GM23338 (cell line): ENCODE measurements around the gene CAPN10. TPM values are rescaled to one million over a fixed set of nuclear protein-coding genes. Genes with fewer than 3 reads are reported as not detected.
A peak's percentile ranks its signal among the peaks of the same experiment; 100 is the strongest.

Source experiments
- ATAC-seq: fragments of 200-7000 bp; cut with Tn5 transposase; 3 replicates; pipeline ENCODE4 v1.9.1; 2020
- DNase-seq: peaks from one replicate; pipeline ENCODE4 v3.0.0-alpha.2; 2015; ENCODE audit warnings: low spot score
- H2AFZ ChIP-seq: fragments of 200-600 bp; sonication (generic); 2 replicates; pipeline ENCODE4 v1.8.0; 2016; ENCODE audit warnings: antibody characterized with exemption, mild to moderate bottlenecking, moderate library complexity
- H3F3A ChIP-seq: fragments of 200-600 bp; sonication (generic); replicated peaks from 2 replicates; pipeline ENCODE4 v1.8.0; 2017; ENCODE audit warnings: antibody characterized with exemption, mixed run types, low read depth
- H3K27ac ChIP-seq: fragments of 200-600 bp; sonication (generic); 2 replicates; pipeline ENCODE4 v1.6.1; 2016; ENCODE audit warnings: low read depth
- H3K27me3 ChIP-seq: fragments of 200-600 bp; sonication (generic); 2 replicates; pipeline ENCODE4 v1.8.0; 2016; ENCODE audit warnings: mild to moderate bottlenecking, mixed run types, moderate library complexity; ENCODE audit not compliant: insufficient read depth
- H3K36me3 ChIP-seq: fragments of 200-600 bp; sonication (generic); 2 replicates; pipeline ENCODE4 v1.8.0; 2016; ENCODE audit warnings: mild to moderate bottlenecking; ENCODE audit not compliant: insufficient read depth
- H3K4me1 ChIP-seq: fragments of 200-600 bp; sonication (generic); 2 replicates; pipeline ENCODE4 v1.8.0; 2016; ENCODE audit warnings: mild to moderate bottlenecking, moderate library complexity; ENCODE audit not compliant: insufficient read depth
- H3K4me2 ChIP-seq: fragments of 200-600 bp; sonication (generic); 2 replicates; pipeline ENCODE4 v1.7.1; 2017; ENCODE audit warnings: mixed run types
- H3K4me3 ChIP-seq: fragments of 200-600 bp; sonication (generic); 2 replicates; pipeline ENCODE4 v1.6.1; 2016; ENCODE audit warnings: mixed run types
- H3K79me2 ChIP-seq: fragments of 200-600 bp; sonication (generic); replicated peaks from 2 replicates; pipeline ENCODE4 v1.8.0; 2017; ENCODE audit warnings: mild to moderate bottlenecking; ENCODE audit not compliant: insufficient read depth
- H3K9me2 ChIP-seq: fragments of 200-600 bp; sonication (generic); 2 replicates; pipeline ENCODE4 v1.8.0; 2017; ENCODE audit not compliant: insufficient read depth
- H4K20me1 ChIP-seq: fragments of 200-600 bp; sonication (generic); replicated peaks from 2 replicates; pipeline ENCODE4 v1.8.0; 2017; ENCODE audit warnings: mild to moderate bottlenecking; ENCODE audit not compliant: insufficient read depth
- H3K27ac Mint-ChIP-seq: 2 replicates; pipeline ENCODE4 v1.8.0; 2020; ENCODE audit warnings: inconsistent platforms, mild to moderate bottlenecking, moderate library complexity, mixed read lengths
- H3K27me3 Mint-ChIP-seq: 3 replicates; pipeline ENCODE4 v1.8.0; 2022; ENCODE audit warnings: low read depth, mild to moderate bottlenecking, moderate library complexity, mixed read lengths, inconsistent platforms; ENCODE audit not compliant: insufficient read depth, poor library complexity
- H3K36me3 Mint-ChIP-seq: 3 replicates; pipeline ENCODE4 v1.8.0; 2021; ENCODE audit warnings: low read depth, mild to moderate bottlenecking, inconsistent platforms, moderate library complexity, mixed read lengths
- H3K4me1 Mint-ChIP-seq: 3 replicates; pipeline ENCODE4 v1.8.0; 2020; ENCODE audit warnings: mild to moderate bottlenecking, inconsistent platforms, mixed read lengths
- H3K4me3 Mint-ChIP-seq: 3 replicates; pipeline ENCODE4 v1.8.0; 2021; ENCODE audit warnings: moderate library complexity, mild to moderate bottlenecking, inconsistent platforms, mixed read lengths
- H3K9me3 Mint-ChIP-seq: 3 replicates; pipeline ENCODE4 v1.8.0; 2020; ENCODE audit warnings: moderate library complexity, mild to moderate bottlenecking, inconsistent platforms, mixed read lengths
- CREB1 ChIP-seq: fragments of 250-450 bp; sonication (Bioruptor Pico); IDR thresholded peaks from 2 replicates; pipeline ENCODE4 v1.5.0; 2020; ENCODE audit warnings: low read depth, mild to moderate bottlenecking, moderate library complexity
- CTCF ChIP-seq, 2 experiments: fragments of 200-600 bp in 1 of 2; sonication (generic) in 1 of 2; conservative IDR thresholded peaks; 2 replicates each; pipeline versions ENCODE4 v1.5.1 to v1.6.1; 2016 to 2017; ENCODE audit warnings: antibody characterized with exemption in 2 of 2, low read depth in 2 of 2, mild to moderate bottlenecking in 2 of 2, moderate library complexity in 1 of 2
- ETS1 ChIP-seq: IDR thresholded peaks from 2 replicates; pipeline ENCODE4 v1.6.1; 2016; ENCODE audit warnings: antibody characterized with exemption
- EZH2 ChIP-seq: fragments of 200-600 bp; sonication (generic); IDR thresholded peaks from one replicate; pipeline ENCODE4 v1.8.0; 2017; ENCODE audit warnings: antibody characterized with exemption, mild to moderate bottlenecking, low read depth; ENCODE audit not compliant: unreplicated experiment
- EZH2phosphoT487 ChIP-seq: fragments of 200-600 bp; sonication (generic); IDR thresholded peaks from one replicate; pipeline ENCODE4 v1.8.1; 2018; ENCODE audit warnings: antibody characterized with exemption; ENCODE audit not compliant: unreplicated experiment
- JUNB ChIP-seq: IDR thresholded peaks from one replicate; pipeline ENCODE4 v1.6.1; 2016; ENCODE audit warnings: antibody characterized with exemption; ENCODE audit not compliant: unreplicated experiment
- NANOG ChIP-seq: IDR thresholded peaks from 2 replicates; pipeline ENCODE4 v1.6.1; 2016; ENCODE audit warnings: antibody characterized with exemption, borderline replicate concordance
- POLR2AphosphoS5 ChIP-seq: IDR thresholded peaks from 2 replicates; pipeline ENCODE4 v1.6.1; 2016; ENCODE audit warnings: antibody characterized with exemption, low read depth
- REST ChIP-seq: IDR thresholded peaks from one replicate; pipeline ENCODE4 v1.6.1; 2018; ENCODE audit warnings: antibody characterized with exemption; ENCODE audit not compliant: unreplicated experiment
- STAT1 ChIP-seq: IDR thresholded peaks from one replicate; pipeline ENCODE4 v1.6.1; 2016; ENCODE audit warnings: antibody characterized with exemption; ENCODE audit not compliant: unreplicated experiment
- ZNF114 ChIP-seq: fragments of 250-450 bp; sonication (Bioruptor Pico); IDR thresholded peaks from 2 replicates; pipeline ENCODE4 v1.5.0; 2020; ENCODE audit warnings: mild to moderate bottlenecking, moderate library complexity
- ZNF331 ChIP-seq: fragments of 250-450 bp; sonication (Bioruptor Pico); IDR thresholded peaks from 2 replicates; pipeline ENCODE4 v1.5.0; 2020; ENCODE audit warnings: low read depth, mild to moderate bottlenecking, moderate library complexity
- ZNF462 ChIP-seq: fragments of 250-450 bp; sonication (Bioruptor Pico); IDR thresholded peaks from 2 replicates; pipeline ENCODE4 v1.5.0; 2020; ENCODE audit warnings: mild to moderate bottlenecking, moderate library complexity
- polyA plus RNA-seq: library from polyadenylated mRNA; unstranded; fragments of >200 nt; fragmentation: Nextera tagmentation; extraction: Ambion mirVana; gene quantifications from 2 replicates; pipeline ENCODE4 v1.2.1, GENCODE V29; 2016
- total RNA-seq: library from RNA; depleted of rRNA; stranded (reverse); fragments of >200 nt; shearing (Covaris generic); gene quantifications from 2 replicates; pipeline ENCODE4 v1.2.3, GENCODE V29; 2014

The CAPN10 gene
- total and polyA plus RNA-seq, 2 experiments from 2014 or later: 30.2 to 59.8 TPM

GRCh38 chr2:240567872-240568677, 18.5 kb upstream of the CAPN10 start, which contains the start of gene RNPEPL1:
TSS of gene RNPEPL1 (plus strand) at chr2:240568484. CDS start at chr2:240568587, 103 bp downstream.
- peak within 1 kb of the TSS; percentile 89; the same call in 1 of the 2 replicates for H2AFZ ChIP-seq
- peaks cover 7% of the 10 kb centered on the region; the same call in 1 of the 2 replicates for H3F3A ChIP-seq
- peaks cover 24% of the 10 kb centered on the region for H3K4me1 Mint-ChIP-seq
- peak within 1 kb of the TSS; percentile 68 for H3K4me3 ChIP-seq
- H3K9me2 ChIP-seq: peaks cover 1% of the 10 kb centered on the region; the same call in 1 of the 2 replicates
- H3K4me3 Mint-ChIP-seq: peak within 1 kb of the TSS; percentile 70
- 0 out of 3 replicates have a peak, but pooled peaks cover 3% of the 10 kb centered on the region for H3K36me3 Mint-ChIP-seq
- TF ChIP-seq ZNF114 (CRISPR knock-in tag): no peak
- TF ChIP-seq STAT1: no peak
- no peak for TF ChIP-seq CTCF (conservative IDR thresholded peaks at IDR 0.05; ENCODE audit: low read depth in 2 of 2)
- TF ChIP-seq REST: no peak
- no peak for TF ChIP-seq JUNB
- no peak for TF ChIP-seq EZH2phosphoT487
- TF ChIP-seq POLR2AphosphoS5: no peak
- no peak for TF ChIP-seq ZNF462
- no peak for TF ChIP-seq ZNF331
- TF ChIP-seq NANOG: no peak
- TF ChIP-seq CREB1: no peak
- no peak for TF ChIP-seq ETS1
- TF ChIP-seq EZH2: no peak
- H3K4me2 ChIP-seq: peak within 1 kb of the TSS; percentile 86
- peaks cover 32% of the 10 kb centered on the region for H3K27me3 ChIP-seq
- H3K36me3 ChIP-seq: no peaks in the 10 kb centered on the region
- ATAC-seq (peak; percentile 19), DNase-seq (peak; percentile 60)
- no peaks in the 10 kb centered on the region; the same call in 1 of the 2 replicates for H4K20me1 ChIP-seq
- peaks cover 7% of the 10 kb centered on the region; the same call in 1 of the 2 replicates for H3K4me1 ChIP-seq
- no peak within 1 kb of the TSS for H3K27ac Mint-ChIP-seq
- no peak within 1 kb of the TSS for H3K27ac ChIP-seq
- H3K79me2 ChIP-seq: no peaks in the 10 kb centered on the region
- H3K9me3 Mint-ChIP-seq: no peaks in the 10 kb centered on the region
- H3K27me3 Mint-ChIP-seq: peaks cover 36% of the 10 kb centered on the region
